ENCODE data around the gene SCAMP1. TPM values are rescaled to one million over a fixed set of nuclear protein-coding genes. Genes with fewer than 3 reads are reported as not detected.

Gene SCAMP1
- total and polyA plus RNA-seq, 2 of the 8 experiments (the other 6 are each of a cell fraction or from before 2014, with no cell fraction given), result 18.6 to 55.9 TPM

DNA sequence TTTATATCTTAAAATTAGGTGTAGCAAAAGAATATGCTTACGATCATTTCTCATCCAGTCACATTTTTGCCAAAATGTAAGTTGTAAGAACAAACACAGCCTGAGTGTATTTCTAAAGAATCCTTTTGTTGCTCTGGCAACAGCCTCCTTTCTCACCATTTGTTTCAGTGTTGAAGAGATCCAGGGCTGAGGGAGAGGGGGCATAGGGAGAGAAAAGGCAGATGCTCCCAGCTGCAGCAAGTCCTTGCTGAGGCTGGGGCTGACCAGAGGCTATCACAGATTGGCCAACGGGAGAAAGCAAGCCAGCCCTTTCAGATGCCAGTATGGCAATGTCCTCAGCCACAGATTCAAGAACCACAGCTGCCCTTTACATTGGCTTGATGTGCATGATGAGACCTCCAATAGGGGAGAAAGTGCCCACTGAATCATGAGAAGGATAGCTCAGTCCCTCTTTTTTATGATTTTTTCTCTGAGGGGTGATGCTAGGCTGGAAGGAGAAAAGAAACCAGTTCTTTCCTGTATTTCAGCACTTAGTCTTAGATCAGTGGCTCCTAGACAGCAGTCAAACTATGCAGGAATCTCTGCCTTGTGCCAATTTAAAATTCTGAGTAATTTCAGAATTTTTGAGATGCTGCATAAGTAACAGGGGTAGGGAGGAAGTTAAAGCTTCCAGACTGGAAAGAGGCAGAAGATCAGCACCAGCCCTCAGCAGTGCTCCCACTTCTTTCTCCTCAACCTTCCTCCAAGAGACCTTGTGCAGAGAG, 146.0 kb downstream of the SCAMP1 start:
- Histone ChIP-seq H2BK120ac (replicated peaks; ENCODE audit: low read depth, low read length) (no peak overlapping the region), H3K4me3 (ENCODE audit: extremely low read depth in 1 of 4, insufficient read depth in 2 of 4, low read depth in 3 of 4, low read length in 4 of 4) (no peak overlapping the region), H3K56ac (replicated peaks; ENCODE audit: insufficient read length, low read depth, low read length) (no peak overlapping the region), H2BK12ac (ENCODE audit: low read depth, low read length) (no peak overlapping the region), H4K5ac (ENCODE audit: insufficient read length, low read depth, low read length) (no peak overlapping the region), H2AFZ (ENCODE audit: low read length) (no peak overlapping the region), H3K23me2 (ENCODE audit: low read depth, low read length) (peaks cover 3% of the 10 kb centered on the region), H3K18ac (ENCODE audit: extremely low read depth, low read length) (no peak overlapping the region), H3K79me2 (ENCODE audit: control insufficient read depth in 1 of 2, insufficient read depth in 2 of 2, low read length in 2 of 2) (peaks cover 0 to 35% of the 10 kb centered on the region in 2 experiments; a peak in 2 of 4 replicates), H3K4ac (replicated peaks; ENCODE audit: insufficient read length, low read depth, low read length) (no peak overlapping the region), H2BK15ac (ENCODE audit: low read length) (no peak overlapping the region), H3K36me3 (ENCODE audit: control insufficient read depth in 2 of 4, insufficient read depth in 4 of 4, low read length in 3 of 4) (no peaks in the 10 kb centered on the region; a peak in 1 of 8 replicates), H4K8ac (ENCODE audit: extremely low read depth, insufficient read depth, low read length) (no peak overlapping the region), H3K27me3 (replicated peaks in 1 of 4; ENCODE audit: control insufficient read depth in 3 of 4, extremely low read depth in 1 of 4, insufficient read depth in 3 of 4, low read length in 3 of 4) (no peaks in the 10 kb centered on the region), H3K9ac (replicated peaks in 1 of 4; ENCODE audit: extremely low read depth in 1 of 4, low read depth in 3 of 4, low read length in 3 of 4) (peak overlapping the region in 1 of 4 experiments; percentile 37; a peak in 1 of 7 replicates), H3K9me3 (ENCODE audit: insufficient read depth in 2 of 2, low read depth in 1 of 2, low read length in 1 of 2) (no peaks in the 10 kb centered on the region), H4K91ac (replicated peaks; ENCODE audit: insufficient read length, low read length) (no peak overlapping the region), H3K27ac (ENCODE audit: low read depth, low read length) (no peak overlapping the region), H3K4me2 (ENCODE audit: insufficient read depth in 1 of 2, low read depth in 2 of 2, low read length in 2 of 2) (no peak overlapping the region), H3K14ac (ENCODE audit: insufficient read length) (no peak overlapping the region), H2AK5ac (ENCODE audit: low read depth, low read length) (no peak overlapping the region), H3K23ac (ENCODE audit: insufficient read length) (no peak overlapping the region), H2BK5ac (ENCODE audit: low read depth, low read length) (no peak overlapping the region), H3K4me1 (replicated peaks in 1 of 4; ENCODE audit: control insufficient read depth in 3 of 4, insufficient read depth in 4 of 4, low read length in 3 of 4) (peaks cover 5 to 19% (median 11%) of the 10 kb centered on the region in 4 experiments), H3K79me1 (ENCODE audit: low read depth, low read length) (no peaks in the 10 kb centered on the region; the same call in none of the 2 replicates), H2BK20ac (ENCODE audit: low read length) (no peak overlapping the region), H4K20me1 (replicated peaks in 1 of 2; ENCODE audit: control insufficient read depth in 1 of 2, insufficient read depth in 2 of 2, low read length in 2 of 2) (no peaks in the 10 kb centered on the region)
- WGBS, 2 experiments (ENCODE audit: extremely low coverage in 1 of 2, insufficient coverage in 1 of 2, insufficient read length in 1 of 2, insufficient replicate concordance in 2 of 2, low coverage in 1 of 2, low lambda C conversion rate in 2 of 2, missing lambda C conversion rate in 1 of 2), result 90% methylated on average over 2 of the region's 2 CpGs; no CpG with 5 or more reads in 1 of the 2 experiments
- POLR2A ChIA-PET (ENCODE audit: partially characterized antibody), result interaction anchor here (0.6 to 1.3 kb wide), 2 partner anchors 19 to 1363 kb away, joined by 3 to 4 read pairs; no protein-coding TSS in a partner anchor
- FAIRE-seq, result no peak
- CTCF ChIA-PET (ENCODE audit: partially characterized antibody), result interaction anchor here (1.4 kb wide), 1 partner anchor 27 kb away, joined by 7 read pairs; no protein-coding TSS in a partner anchor
- DNase-seq (ENCODE audit: low read depth in 1 of 2, low spot score in 2 of 2), result no peak
- no peak for TF ChIP-seq CEBPB (IDR thresholded peaks at IDR 0.05; ENCODE audit: low read depth, low read length)
- no peak for TF ChIP-seq RAD21 (IDR thresholded peaks at IDR 0.05 in 1 of 2, conservative IDR thresholded peaks at IDR 0.05 in 1 of 2; ENCODE audit: low read depth in 2 of 2, low read length in 2 of 2)
- TF ChIP-seq, protein P1, sequence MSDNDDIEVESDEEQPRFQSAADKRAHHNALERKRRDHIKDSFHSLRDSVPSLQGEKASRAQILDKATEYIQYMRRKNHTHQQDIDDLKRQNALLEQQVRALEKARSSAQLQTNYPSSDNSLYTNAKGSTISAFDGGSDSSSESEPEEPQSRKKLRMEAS (IDR thresholded peaks at IDR 0.05), result no peak
- no peak for TF ChIP-seq EP300 (IDR thresholded peaks at IDR 0.05; ENCODE audit: borderline replicate concordance in 1 of 2, low read depth in 2 of 2, low read length in 2 of 2)
- no peak for TF ChIP-seq KDM5A (IDR thresholded peaks at IDR 0.05; ENCODE audit: low read length)
- no peak for TF ChIP-seq YY1 (IDR thresholded peaks at IDR 0.05; ENCODE audit: low read depth, low read length)
- TF ChIP-seq BCL11A (IDR thresholded peaks at IDR 0.05; ENCODE audit: low read depth in 2 of 2, low read length in 2 of 2), result no peak
- TF ChIP-seq, protein P2, sequence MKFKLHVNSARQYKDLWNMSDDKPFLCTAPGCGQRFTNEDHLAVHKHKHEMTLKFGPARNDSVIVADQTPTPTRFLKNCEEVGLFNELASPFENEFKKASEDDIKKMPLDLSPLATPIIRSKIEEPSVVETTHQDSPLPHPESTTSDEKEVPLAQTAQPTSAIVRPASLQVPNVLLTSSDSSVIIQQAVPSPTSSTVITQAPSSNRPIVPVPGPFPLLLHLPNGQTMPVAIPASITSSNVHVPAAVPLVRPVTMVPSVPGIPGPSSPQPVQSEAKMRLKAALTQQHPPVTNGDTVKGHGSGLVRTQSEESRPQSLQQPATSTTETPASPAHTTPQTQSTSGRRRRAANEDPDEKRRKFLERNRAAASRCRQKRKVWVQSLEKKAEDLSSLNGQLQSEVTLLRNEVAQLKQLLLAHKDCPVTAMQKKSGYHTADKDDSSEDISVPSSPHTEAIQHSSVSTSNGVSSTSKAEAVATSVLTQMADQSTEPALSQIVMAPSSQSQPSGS (IDR thresholded peaks at IDR 0.05; ENCODE audit: low read length), result no peak
